K562 (cell line): Measurements from ENCODE around the gene IGSF23. TPM values are rescaled to one million over a fixed set of nuclear protein-coding genes. Genes with fewer than 3 reads are reported as not detected.
A peak's percentile ranks its signal among the peaks of the same experiment; 100 is the strongest.

Experiments
- CREBBP ChIP-seq: IDR thresholded peaks from one replicate; pipeline ENCODE4 v1.6.1; 2012; ENCODE audit warnings: low read depth, mild to moderate bottlenecking, control low read depth, inconsistent platforms, low read length
- KLF13 ChIP-seq: fragments of 450-650 bp; IDR thresholded peaks from 2 replicates; pipeline ENCODE4 v1.6.1; 2016; ENCODE audit warnings: missing genetic modification characterization, low read depth, mild to moderate bottlenecking, missing compliant biosample characterization, moderate library complexity, borderline replicate concordance
- LARP7 ChIP-seq: fragments of 450-650 bp; IDR thresholded peaks from 2 replicates; pipeline ENCODE4 v1.6.1; 2016
- MAX ChIP-seq: sonication (generic); formaldehyde crosslinking; IDR thresholded peaks from 2 replicates; pipeline ENCODE4 v1.9.0; 2022; ENCODE audit warnings: mild to moderate bottlenecking, missing genetic modification reagents
- RBM15 ChIP-seq: fragments of 200-400 bp; formaldehyde crosslinking; IDR thresholded peaks from 2 replicates; pipeline ENCODE4 v1.6.1; 2018; ENCODE audit warnings: mild to moderate bottlenecking, low read length, moderate library complexity; ENCODE audit not compliant: insufficient read depth
- SMARCA5 ChIP-seq: fragments of 450-650 bp; IDR thresholded peaks from 2 replicates; pipeline ENCODE4 v1.6.1; 2016
- TBP ChIP-seq: optimal IDR thresholded peaks from 2 replicates; pipeline ENCODE3; 2011; ENCODE audit warnings: low read depth, low read length, improper control_type of control experiment
- ZBTB5 ChIP-seq: fragments of 450-650 bp; IDR thresholded peaks from 2 replicates; pipeline ENCODE4 v1.6.1; 2017; ENCODE audit warnings: antibody characterized with exemption
- polyA plus RNA-seq, 8 experiments: library from polyadenylated mRNA; depleted of rRNA in 4 of 8; stranded (reverse) in 5 of 8; unstranded in 3 of 8; fragments of >200 nt; fragmentation: Nextera tagmentation in 2 of 8; fragmentation: Illumina TruSeq in 1 of 8; extraction: Ambion mirVana in 2 of 8; extraction: Trizol in 1 of 8; gene quantifications; 2 replicates each; pipeline versions ENCODE4 v1.2.1 to v1.2.3, GENCODE V29; 2011 to 2014; ENCODE audit warnings: inconsistent platforms in 1 of 8, missing spikeins in 1 of 8
- total RNA-seq, 7 experiments: library from RNA; depleted of rRNA in 6 of 7; stranded (reverse); fragments of >200 nt in 6 of 7; fragmentation: Illumina TruSeq in 2 of 7; extraction: Trizol in 2 of 7; gene quantifications; 2 replicates each; pipeline versions ENCODE4 v1.2.1 to v1.2.3, GENCODE V29; 2011 to 2021; ENCODE audit warnings: low replicate concordance in 1 of 7

IGSF23 gene
- total and polyA plus RNA-seq, 9 of the 15 experiments (the other 6 are each of a cell fraction or from before 2014, with no cell fraction given), result not detected

- TF ChIP-seq CREBBP (no peak), ZBTB5 (no peak), TBP (no peak), MAX (no peak), RBM15 (no peak), SMARCA5 (peak; percentile 75; the same call in 1 of the 2 replicates), LARP7 (0 out of 2 replicates have a peak, but pooled peaks have one; percentile 47), KLF13 (tag) (no peak)
- TF ChIP-seq, all 486 proteins: peak for 9
Measured at GRCh38 chr19:44682807-44683206, 69.4 kb downstream of the IGSF23 start (continued).
